GM18867 (cell line): ENCODE results near the gene ACSF2.

Source experiments
- ATAC-seq: cut with Tn5 transposase; IDR thresholded peaks from one replicate; pipeline ENCODE4 v1.9.1; 2021; ENCODE audit warnings: mild to moderate bottlenecking, moderate library complexity; ENCODE audit not compliant: unreplicated experiment

ACSF2 gene

GRCh38 chr17:50437409-50437808, 11.4 kb downstream of the ACSF2 start:
- ATAC-seq, result no peak

- ATAC-seq, result no peak
These were observed 13.0 kb downstream of the ACSF2 start for GRCh38 chr17:50439008-50439407.

GRCh38 chr17:50440172-50440837, 14.3 kb downstream of the ACSF2 start:
- no peak for ATAC-seq

GRCh38 chr17:50440838-50441829, 15.1 kb downstream of the ACSF2 start:
- ATAC-seq, result no peak

GRCh38 chr17:50443505-50443974, 17.5 kb downstream of the ACSF2 start:
- ATAC-seq, result no peak

GRCh38 chr17:50444841-50445715, 19.1 kb downstream of the ACSF2 start:
- ATAC-seq, result no peak

GRCh38 chr17:50445730-50446325, 19.8 kb downstream of the ACSF2 start:
- ATAC-seq, result no peak

GRCh38 chr17:50447870-50448595, 22.0 kb downstream of the ACSF2 start:
- ATAC-seq, result no peak

GRCh38 chr17:50448643-50449042, 22.6 kb downstream of the ACSF2 start:
- no peak for ATAC-seq

- ATAC-seq, result no peak
These were observed 26.1 kb downstream of the ACSF2 start for GRCh38 chr17:50451943-50452629.

GRCh38 chr17:50452630-50453300, 26.7 kb downstream of the ACSF2 start:
- ATAC-seq, result no peak

GRCh38 chr17:50453901-50454300, 27.9 kb downstream of the ACSF2 start:
- no peak for ATAC-seq

GRCh38 chr17:50457621-50458020, 31.6 kb downstream of the ACSF2 start:
- ATAC-seq, result no peak

GRCh38 chr17:50458270-50458669, 32.3 kb downstream of the ACSF2 start:
- no peak for ATAC-seq

GRCh38 chr17:50458701-50459676, 33.0 kb downstream of the ACSF2 start:
- ATAC-seq, result no peak

GRCh38 chr17:50459756-50460155, 33.7 kb downstream of the ACSF2 start:
- ATAC-seq, result no peak

- no peak for ATAC-seq
These were observed 35.0 kb downstream of the ACSF2 start for GRCh38 chr17:50460831-50461526.
